Measurements from ENCODE around the gene DICER1.

GRCh38 chr14:95077345-95077744, 80.0 kb downstream of the DICER1 start:
- TF ChIP-seq, protein P1, sequence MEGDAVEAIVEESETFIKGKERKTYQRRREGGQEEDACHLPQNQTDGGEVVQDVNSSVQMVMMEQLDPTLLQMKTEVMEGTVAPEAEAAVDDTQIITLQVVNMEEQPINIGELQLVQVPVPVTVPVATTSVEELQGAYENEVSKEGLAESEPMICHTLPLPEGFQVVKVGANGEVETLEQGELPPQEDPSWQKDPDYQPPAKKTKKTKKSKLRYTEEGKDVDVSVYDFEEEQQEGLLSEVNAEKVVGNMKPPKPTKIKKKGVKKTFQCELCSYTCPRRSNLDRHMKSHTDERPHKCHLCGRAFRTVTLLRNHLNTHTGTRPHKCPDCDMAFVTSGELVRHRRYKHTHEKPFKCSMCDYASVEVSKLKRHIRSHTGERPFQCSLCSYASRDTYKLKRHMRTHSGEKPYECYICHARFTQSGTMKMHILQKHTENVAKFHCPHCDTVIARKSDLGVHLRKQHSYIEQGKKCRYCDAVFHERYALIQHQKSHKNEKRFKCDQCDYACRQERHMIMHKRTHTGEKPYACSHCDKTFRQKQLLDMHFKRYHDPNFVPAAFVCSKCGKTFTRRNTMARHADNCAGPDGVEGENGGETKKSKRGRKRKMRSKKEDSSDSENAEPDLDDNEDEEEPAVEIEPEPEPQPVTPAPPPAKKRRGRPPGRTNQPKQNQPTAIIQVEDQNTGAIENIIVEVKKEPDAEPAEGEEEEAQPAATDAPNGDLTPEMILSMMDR (IDR thresholded peaks at IDR 0.05 in 4 of 5, conservative IDR thresholded peaks at IDR 0.05 in 1 of 5) = no peak
- no peak for TF ChIP-seq POLR2A (IDR thresholded peaks at IDR 0.05)
